Fibroblast of lung (primary cell): Measurements from ENCODE around the gene SYCN. TPM values are rescaled to one million over a fixed set of nuclear protein-coding genes. Genes with fewer than 3 reads are reported as not detected.

Experiments
- DNase-seq, 2 donors: peaks; one replicate each; pipeline versions ENCODE4 v3.0.0 to v3.0.0-alpha.2; 2010; ENCODE audit warnings: low read depth in 2 of 2
- H2AFZ ChIP-seq: 2 replicates; pipeline ENCODE4 v1.5.1; 2012; ENCODE audit warnings: low read length, control low read depth, inconsistent platforms
- H3K27ac ChIP-seq: 2 replicates; pipeline ENCODE4 v1.5.1; 2011; ENCODE audit warnings: low read length, control low read depth; ENCODE audit not compliant: insufficient read depth
- H3K27me3 ChIP-seq: 2 replicates; pipeline ENCODE4 v1.5.1; 2011; ENCODE audit warnings: mild to moderate bottlenecking, low read length; ENCODE audit not compliant: control insufficient read depth, insufficient read depth
- H3K36me3 ChIP-seq: 2 replicates; pipeline ENCODE4 v1.5.1; 2011; ENCODE audit warnings: low read length; ENCODE audit not compliant: control insufficient read depth, insufficient read depth
- H3K4me1 ChIP-seq: 2 replicates; pipeline ENCODE4 v1.5.1; 2011; ENCODE audit warnings: low read length; ENCODE audit not compliant: control insufficient read depth, insufficient read depth; ENCODE audit errors: extremely low read depth
- H3K4me2 ChIP-seq: 2 replicates; pipeline ENCODE4 v1.5.1; 2011; ENCODE audit warnings: low read length, control low read depth; ENCODE audit not compliant: insufficient read depth; ENCODE audit errors: extremely low read depth
- H3K4me3 ChIP-seq, 4 experiments: fragments of 200-600 bp in 1 of 4; sonication (generic) in 1 of 4; replicated peaks in 1 of 4; 2 replicates each; pipeline ENCODE4 v1.5.1; 2011 to 2016; ENCODE audit warnings: low read length in 4 of 4, low read depth in 3 of 4, mild to moderate bottlenecking in 3 of 4, control low read depth in 2 of 4, inconsistent platforms in 1 of 4, mixed read lengths in 1 of 4; ENCODE audit not compliant: insufficient read depth in 1 of 4; ENCODE audit errors: control extremely low read depth in 1 of 4
- H3K79me2 ChIP-seq: 2 replicates; pipeline ENCODE4 v1.5.1; 2012; ENCODE audit warnings: mild to moderate bottlenecking, low read length, inconsistent platforms; ENCODE audit not compliant: control insufficient read depth, insufficient read depth
- H3K9ac ChIP-seq: 2 replicates; pipeline ENCODE4 v1.5.1; 2011; ENCODE audit warnings: mild to moderate bottlenecking, low read length, control low read depth; ENCODE audit not compliant: insufficient read depth
- H3K9me3 ChIP-seq: 2 replicates; pipeline ENCODE4 v1.5.1; 2012; ENCODE audit warnings: low read depth, low read length; ENCODE audit not compliant: control insufficient read depth, insufficient read depth
- H4K20me1 ChIP-seq: 2 replicates; pipeline ENCODE4 v1.5.1; 2011; ENCODE audit warnings: low read length; ENCODE audit not compliant: control insufficient read depth, insufficient read depth; ENCODE audit errors: extremely low read depth
- CTCF ChIP-seq, 2 donors: IDR thresholded peaks in 1 of 2; conservative IDR thresholded peaks in 1 of 2; 1 replicate in 1 of 2; 2 replicates in 1 of 2; pipeline ENCODE4 v1.5.1; 2011 to 2012; ENCODE audit warnings: low read length in 2 of 2, control low read depth in 1 of 2, inconsistent platforms in 1 of 2, low read depth in 1 of 2, mild to moderate bottlenecking in 1 of 2
- EZH2 ChIP-seq: IDR thresholded peaks from 2 replicates; pipeline ENCODE4 v1.5.1; 2012; ENCODE audit warnings: low read length, control low read depth, mild to moderate bottlenecking; ENCODE audit errors: missing control alignments
- polyA plus RNA-seq, 2 donors: library from polyadenylated mRNA; depleted of rRNA in 1 of 2; stranded (reverse) in 1 of 2; unstranded in 1 of 2; fragments of >200 nt; gene quantifications; 2 replicates each; pipeline ENCODE4 v1.2.1, GENCODE V29; 2011 to 2012; ENCODE audit warnings: missing spikeins in 1 of 2
- total RNA-seq: library from RNA; depleted of rRNA; stranded (reverse); fragments of >200 nt; gene quantifications from 2 replicates; pipeline ENCODE4 v1.2.1, GENCODE V29; 2014

Gene SYCN
- total and polyA plus RNA-seq, 2 donors (not counting 1 experiment from before 2014, with no cell fraction given), result not detected

GRCh38 chr19:39207293-39207836 is 3.3 kb upstream of the SYCN start:
- Histone ChIP-seq H3K27me3 (peaks cover 8% of the 10 kb centered on the region), H3K9ac (no peak overlapping the region), H3K9me3 (no peaks in the 10 kb centered on the region), H3K36me3 (no peaks in the 10 kb centered on the region), H2AFZ (no peak overlapping the region), H3K4me1 (no peaks in the 10 kb centered on the region), H3K4me2 (no peak overlapping the region), H3K27ac (no peak overlapping the region), H3K4me3 (no peak overlapping the region), H3K79me2 (no peaks in the 10 kb centered on the region), H4K20me1 (no peaks in the 10 kb centered on the region)
- TF ChIP-seq EZH2 (no peak), CTCF (conservative IDR thresholded peaks at IDR 0.05 in 1 of 2, IDR thresholded peaks at IDR 0.05 in 1 of 2; ENCODE audit: low read depth in 1 of 2, low read length in 2 of 2) (no peak)
- DNase-seq, result no peak

GRCh38 chr19:39206122-39206521 is 2.1 kb upstream of the SYCN start:
- Histone ChIP-seq H3K27ac (no peak overlapping the region), H3K4me2 (no peak overlapping the region), H3K79me2 (no peaks in the 10 kb centered on the region), H2AFZ (no peak overlapping the region), H3K9me3 (no peaks in the 10 kb centered on the region), H4K20me1 (no peaks in the 10 kb centered on the region), H3K4me1 (no peaks in the 10 kb centered on the region), H3K36me3 (no peaks in the 10 kb centered on the region), H3K4me3 (no peak overlapping the region), H3K9ac (no peak overlapping the region), H3K27me3 (peaks cover 8% of the 10 kb centered on the region)
- no peak for DNase-seq
- TF ChIP-seq CTCF (conservative IDR thresholded peaks at IDR 0.05 in 1 of 2, IDR thresholded peaks at IDR 0.05 in 1 of 2; ENCODE audit: low read depth in 1 of 2, low read length in 2 of 2) (no peak), EZH2 (no peak)

GRCh38 chr19:39205449-39205764 is 1.3 kb upstream of the SYCN start:
- Histone ChIP-seq H3K9ac (no peak overlapping the region), H3K27me3 (peaks cover 8% of the 10 kb centered on the region), H3K27ac (no peak overlapping the region), H2AFZ (no peak overlapping the region), H3K4me3 (no peak overlapping the region), H3K4me2 (no peak overlapping the region), H3K36me3 (no peaks in the 10 kb centered on the region), H3K79me2 (no peaks in the 10 kb centered on the region), H4K20me1 (no peaks in the 10 kb centered on the region), H3K9me3 (no peaks in the 10 kb centered on the region), H3K4me1 (no peaks in the 10 kb centered on the region)
- no peak for DNase-seq
- no peak for TF ChIP-seq EZH2
- no peak for TF ChIP-seq CTCF (conservative IDR thresholded peaks at IDR 0.05 in 1 of 2, IDR thresholded peaks at IDR 0.05 in 1 of 2; ENCODE audit: low read depth in 1 of 2, low read length in 2 of 2)
